Liver (tissue), 3 donors: ENCODE measurements around the gene TSPEAR.

Experiments
- JUND ChIP-seq, 2 donors: IDR thresholded peaks; 2 replicates each; pipeline ENCODE4 v1.6.1; 2016; ENCODE audit warnings: antibody characterized with exemption in 2 of 2
- MAX ChIP-seq: IDR thresholded peaks from 2 replicates; pipeline ENCODE4 v1.6.1; 2016; ENCODE audit warnings: antibody characterized with exemption
- RXRA ChIP-seq, 2 donors: IDR thresholded peaks; 2 replicates each; pipeline ENCODE4 v1.6.1; 2017 to 2018; ENCODE audit warnings: antibody characterized with exemption in 2 of 2, mild to moderate bottlenecking in 1 of 2
- TAF1 ChIP-seq: conservative IDR thresholded peaks from 2 replicates; pipeline ENCODE4 v1.6.1; 2016; ENCODE audit warnings: antibody characterized with exemption, mild to moderate bottlenecking
- YY1 ChIP-seq: IDR thresholded peaks from 2 replicates; pipeline ENCODE4 v1.6.1; 2016; ENCODE audit warnings: antibody characterized with exemption, mild to moderate bottlenecking
- ZBTB33 ChIP-seq: IDR thresholded peaks from 2 replicates; pipeline ENCODE4 v1.6.1; 2016; ENCODE audit warnings: antibody characterized with exemption
- TF ChIP-seq, protein P1 (sequence below): fragments of 150-350 bp; IDR thresholded peaks from 2 replicates; pipeline ENCODE4 v1.5.1; 2017; ENCODE audit warnings: improper control_type of control experiment, low read depth, low read length; ENCODE audit not compliant: missing input control
- donor health status: healthy.
- donor health status: healthy.

- TF ChIP-seq, protein P1, sequence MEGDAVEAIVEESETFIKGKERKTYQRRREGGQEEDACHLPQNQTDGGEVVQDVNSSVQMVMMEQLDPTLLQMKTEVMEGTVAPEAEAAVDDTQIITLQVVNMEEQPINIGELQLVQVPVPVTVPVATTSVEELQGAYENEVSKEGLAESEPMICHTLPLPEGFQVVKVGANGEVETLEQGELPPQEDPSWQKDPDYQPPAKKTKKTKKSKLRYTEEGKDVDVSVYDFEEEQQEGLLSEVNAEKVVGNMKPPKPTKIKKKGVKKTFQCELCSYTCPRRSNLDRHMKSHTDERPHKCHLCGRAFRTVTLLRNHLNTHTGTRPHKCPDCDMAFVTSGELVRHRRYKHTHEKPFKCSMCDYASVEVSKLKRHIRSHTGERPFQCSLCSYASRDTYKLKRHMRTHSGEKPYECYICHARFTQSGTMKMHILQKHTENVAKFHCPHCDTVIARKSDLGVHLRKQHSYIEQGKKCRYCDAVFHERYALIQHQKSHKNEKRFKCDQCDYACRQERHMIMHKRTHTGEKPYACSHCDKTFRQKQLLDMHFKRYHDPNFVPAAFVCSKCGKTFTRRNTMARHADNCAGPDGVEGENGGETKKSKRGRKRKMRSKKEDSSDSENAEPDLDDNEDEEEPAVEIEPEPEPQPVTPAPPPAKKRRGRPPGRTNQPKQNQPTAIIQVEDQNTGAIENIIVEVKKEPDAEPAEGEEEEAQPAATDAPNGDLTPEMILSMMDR: no peak
- TF ChIP-seq YY1: no peak
- TF ChIP-seq TAF1: no peak
- TF ChIP-seq RXRA (IDR thresholded peaks at IDR 0.05): no peak
- TF ChIP-seq JUND (IDR thresholded peaks at IDR 0.05): no peak
- no peak for TF ChIP-seq MAX
- no peak for TF ChIP-seq ZBTB33
Measured at GRCh38 chr21:44569861-44570517, 141.4 kb downstream of the TSPEAR start.
